H1 (cell line): ENCODE measurements around the gene PSMC3. TPM values are rescaled to one million over a fixed set of nuclear protein-coding genes. Genes with fewer than 3 reads are reported as not detected.

ENCODE experiments used
- CTCF ChIP-seq, 3 experiments: IDR thresholded peaks; 1 replicate in 2 of 3; 2 replicates in 1 of 3; pipeline versions ENCODE4 v1.5.1 to v1.6.1; 2011; ENCODE audit warnings: low read length in 3 of 3, mild to moderate bottlenecking in 3 of 3, inconsistent platforms in 2 of 3, low read depth in 1 of 3, moderate library complexity in 1 of 3; ENCODE audit not compliant: insufficient read depth in 1 of 3; ENCODE audit errors: control extremely low read depth in 1 of 3
- FOSL1 ChIP-seq: IDR thresholded peaks from 2 replicates; pipeline ENCODE4 v1.6.1; 2011; ENCODE audit warnings: mild to moderate bottlenecking, low read depth, low read length, moderate library complexity; ENCODE audit not compliant: insufficient read depth
- polyA plus RNA-seq, 7 experiments: library from polyadenylated mRNA; depleted of rRNA in 3 of 7; stranded (reverse) in 5 of 7; unstranded in 2 of 7; fragments of >200 nt in 5 of 7; fragments of 200-250 nt in 2 of 7; gene quantifications; 1 replicate in 5 of 7; 2 replicates in 1 of 7; 4 replicates in 1 of 7; pipeline versions ENCODE4 v1.2.1 to v1.2.3, GENCODE V29; 2011 to 2013; ENCODE audit warnings: missing spikeins in 2 of 7, mixed read lengths in 2 of 7
- total RNA-seq: library from RNA; stranded (reverse); fragmentation: NEBNext Ultra II Directional; extraction: Animal tissue kit (Norgen Biotek cat#: 25700); gene quantifications from 2 replicates; pipeline ENCODE4 v1.2.1, GENCODE V29; 2021

Gene PSMC3
- total and polyA plus RNA-seq, 2 of the 8 experiments (the other 6 are each of a cell fraction or from before 2014, with no cell fraction given), result 105 to 160 TPM

- TF ChIP-seq FOSL1 (0 out of 2 replicates have a peak, but pooled peaks have one; percentile 2), CTCF (IDR thresholded peaks at IDR 0.05; ENCODE audit: control extremely low read depth in 1 of 3, insufficient read depth in 1 of 3, low read depth in 1 of 3, low read length in 3 of 3) (peak; percentile 90 to 97 (median 94))
- TF ChIP-seq, all 59 proteins: peak for 10
Observed at GRCh38 chr11:47373876-47374719, 52.1 kb downstream of the PSMC3 start (continued).
